ENCODE results near the gene MAP4K3.
"Not testable (repeated sequence)": the region's sequence is repeated elsewhere in the genome, so short reads cannot be mapped to it uniquely, and the experiment has no call there.

Gene MAP4K3

GRCh38 chr2:39359453-39360038 lies 77.5 kb downstream of the MAP4K3 start:
- Histone ChIP-seq H3K9me3 (ENCODE audit: control insufficient read depth in 1 of 2, low read length in 2 of 2) (peaks cover 25 to 28% of the 10 kb centered on the region in 2 donors), H3K9ac (ENCODE audit: low read depth in 1 of 2, low read length in 2 of 2) (no peak overlapping the region), H3K4me1 (ENCODE audit: control insufficient read depth in 1 of 2, insufficient read depth in 2 of 2, low read length in 2 of 2) (no peaks in the 10 kb centered on the region), H3K36me3 (ENCODE audit: control insufficient read depth in 1 of 2, insufficient read depth in 2 of 2, low read length in 2 of 2) (peaks cover 0 to 11% of the 10 kb centered on the region in 2 donors), H3K4me3 (ENCODE audit: low read depth in 1 of 2, low read length in 2 of 2) (no peak overlapping the region), H3K27me3 (ENCODE audit: control insufficient read depth in 1 of 2, insufficient read depth in 2 of 2, low read length in 2 of 2) (no peaks in the 10 kb centered on the region), H3K27ac (ENCODE audit: low read depth, low read length) (no peak overlapping the region)

GRCh38 chr2:39356922-39357639 lies 80.0 kb downstream of the MAP4K3 start:
- Histone ChIP-seq H3K9me3 (ENCODE audit: control insufficient read depth in 1 of 2, low read length in 2 of 2) (peaks cover 23% of the 10 kb centered on the region in 2 donors), H3K36me3 (ENCODE audit: control insufficient read depth in 1 of 2, insufficient read depth in 2 of 2, low read length in 2 of 2) (peaks cover 0 to 11% of the 10 kb centered on the region in 2 donors), H3K27ac (ENCODE audit: low read depth, low read length) (no peak overlapping the region), H3K4me1 (ENCODE audit: control insufficient read depth in 1 of 2, insufficient read depth in 2 of 2, low read length in 2 of 2) (no peaks in the 10 kb centered on the region), H3K9ac (ENCODE audit: low read depth in 1 of 2, low read length in 2 of 2) (no peak overlapping the region), H3K27me3 (ENCODE audit: control insufficient read depth in 1 of 2, insufficient read depth in 2 of 2, low read length in 2 of 2) (no peaks in the 10 kb centered on the region), H3K4me3 (ENCODE audit: low read depth in 1 of 2, low read length in 2 of 2) (no peak overlapping the region)

GRCh38 chr2:39350658-39351057 lies 86.4 kb downstream of the MAP4K3 start:
- Histone ChIP-seq H3K9ac (ENCODE audit: low read depth in 1 of 2, low read length in 2 of 2) (no peak overlapping the region), H3K9me3 (ENCODE audit: control insufficient read depth in 1 of 2, low read length in 2 of 2) (no peaks in the 10 kb centered on the region), H3K4me1 (ENCODE audit: control insufficient read depth in 1 of 2, insufficient read depth in 2 of 2, low read length in 2 of 2) (no peaks in the 10 kb centered on the region), H3K4me3 (ENCODE audit: low read depth in 1 of 2, low read length in 2 of 2) (no peak overlapping the region), H3K36me3 (ENCODE audit: control insufficient read depth in 1 of 2, insufficient read depth in 2 of 2, low read length in 2 of 2) (no peaks in the 10 kb centered on the region), H3K27me3 (ENCODE audit: control insufficient read depth in 1 of 2, insufficient read depth in 2 of 2, low read length in 2 of 2) (no peaks in the 10 kb centered on the region), H3K27ac (ENCODE audit: low read depth, low read length) (no peak overlapping the region)

- H3K4me1 ChIP-seq (ENCODE audit: control insufficient read depth in 1 of 2, insufficient read depth in 2 of 2, low read length in 2 of 2), result no peaks in the 10 kb centered on the region
- H3K36me3 ChIP-seq (ENCODE audit: control insufficient read depth in 1 of 2, insufficient read depth in 2 of 2, low read length in 2 of 2), result peaks cover 0 to 4% of the 10 kb centered on the region in 2 donors
- no peak overlapping the region for H3K9ac ChIP-seq (ENCODE audit: low read depth in 1 of 2, low read length in 2 of 2)
- no peak overlapping the region for H3K4me3 ChIP-seq (ENCODE audit: low read depth in 1 of 2, low read length in 2 of 2)
- H3K27me3 ChIP-seq (ENCODE audit: control insufficient read depth in 1 of 2, insufficient read depth in 2 of 2, low read length in 2 of 2), result no peaks in the 10 kb centered on the region
- H3K27ac ChIP-seq (ENCODE audit: low read depth, low read length), result no peak overlapping the region
- H3K9me3 ChIP-seq (ENCODE audit: control insufficient read depth in 1 of 2, low read length in 2 of 2), result no peaks in the 10 kb centered on the region
These were observed 98.6 kb downstream of the MAP4K3 start for GRCh38 chr2:39338502-39338901.

DNA sequence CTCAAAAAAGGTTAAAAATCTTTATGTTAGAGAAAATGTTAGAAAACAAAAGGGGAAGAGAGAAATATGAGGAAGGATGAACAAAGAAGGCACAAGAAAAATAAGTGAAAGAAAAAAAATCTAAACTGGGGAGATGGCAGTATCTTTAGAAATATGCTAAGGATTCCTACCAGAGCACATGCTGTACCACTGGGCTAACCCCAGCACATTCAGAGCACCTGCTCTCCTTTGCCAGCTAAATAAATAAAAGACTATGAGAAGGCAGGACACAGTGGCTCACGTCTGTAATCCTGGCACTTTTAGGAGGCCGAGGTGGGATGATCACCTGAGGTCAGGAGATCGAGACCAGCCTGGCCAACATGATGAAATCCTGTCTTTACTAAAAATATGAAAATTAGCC lies 101.2 kb downstream of the MAP4K3 start:
- H3K9ac ChIP-seq (ENCODE audit: low read depth in 1 of 2, low read length in 2 of 2), result no peak overlapping the region
- H3K4me1 ChIP-seq (ENCODE audit: control insufficient read depth in 1 of 2, insufficient read depth in 2 of 2, low read length in 2 of 2), result no peaks in the 10 kb centered on the region
- no peaks in the 10 kb centered on the region for H3K27me3 ChIP-seq (ENCODE audit: control insufficient read depth in 1 of 2, insufficient read depth in 2 of 2, low read length in 2 of 2)
- no peak overlapping the region for H3K4me3 ChIP-seq (ENCODE audit: low read depth in 1 of 2, low read length in 2 of 2)
- no peaks in the 10 kb centered on the region for H3K9me3 ChIP-seq (ENCODE audit: control insufficient read depth in 1 of 2, low read length in 2 of 2)
- no peak overlapping the region for H3K27ac ChIP-seq (ENCODE audit: low read depth, low read length)
- peaks cover 0 to 4% of the 10 kb centered on the region in 2 donors for H3K36me3 ChIP-seq (ENCODE audit: control insufficient read depth in 1 of 2, insufficient read depth in 2 of 2, low read length in 2 of 2)

GRCh38 chr2:39334978-39335377 lies 102.1 kb downstream of the MAP4K3 start:
- H3K36me3 ChIP-seq (ENCODE audit: control insufficient read depth in 1 of 2, insufficient read depth in 2 of 2, low read length in 2 of 2), result peaks cover 0 to 4% of the 10 kb centered on the region in 2 donors
- H3K27me3 ChIP-seq (ENCODE audit: control insufficient read depth in 1 of 2, insufficient read depth in 2 of 2, low read length in 2 of 2), result no peaks in the 10 kb centered on the region
- H3K4me3 ChIP-seq (ENCODE audit: low read depth in 1 of 2, low read length in 2 of 2), result no peak overlapping the region
- H3K27ac ChIP-seq (ENCODE audit: low read depth, low read length), result no peak overlapping the region
- no peak overlapping the region for H3K9ac ChIP-seq (ENCODE audit: low read depth in 1 of 2, low read length in 2 of 2)
- H3K9me3 ChIP-seq (ENCODE audit: control insufficient read depth in 1 of 2, low read length in 2 of 2), result no peaks in the 10 kb centered on the region
- no peaks in the 10 kb centered on the region for H3K4me1 ChIP-seq (ENCODE audit: control insufficient read depth in 1 of 2, insufficient read depth in 2 of 2, low read length in 2 of 2)

DNA sequence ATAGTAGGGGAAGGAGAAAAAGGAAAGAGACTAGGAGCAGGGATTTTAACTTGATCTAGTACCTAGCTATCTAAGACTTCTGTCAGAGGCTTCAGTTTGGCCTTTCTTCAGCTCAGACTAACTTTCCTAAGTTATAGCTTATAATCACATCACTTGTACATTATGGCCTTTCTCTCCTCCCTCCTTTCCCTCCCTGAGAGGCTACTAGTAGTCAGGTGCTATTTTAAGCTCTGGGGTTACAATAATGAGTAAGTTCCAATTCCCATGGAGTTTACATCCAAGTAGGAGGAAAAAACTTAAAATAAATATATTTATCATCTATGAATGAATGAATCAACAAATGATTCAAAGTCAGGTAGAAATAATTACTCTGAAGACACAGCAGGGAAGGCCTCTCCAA lies 102.6 kb downstream of the MAP4K3 start:
- Histone ChIP-seq H3K9ac (ENCODE audit: low read depth in 1 of 2, low read length in 2 of 2) (no peak overlapping the region), H3K4me1 (ENCODE audit: control insufficient read depth in 1 of 2, insufficient read depth in 2 of 2, low read length in 2 of 2) (no peaks in the 10 kb centered on the region), H3K9me3 (ENCODE audit: control insufficient read depth in 1 of 2, low read length in 2 of 2) (no peaks in the 10 kb centered on the region), H3K27me3 (ENCODE audit: control insufficient read depth in 1 of 2, insufficient read depth in 2 of 2, low read length in 2 of 2) (no peaks in the 10 kb centered on the region), H3K36me3 (ENCODE audit: control insufficient read depth in 1 of 2, insufficient read depth in 2 of 2, low read length in 2 of 2) (peaks cover 3 to 4% of the 10 kb centered on the region in 2 donors), H3K27ac (ENCODE audit: low read depth, low read length) (no peak overlapping the region), H3K4me3 (ENCODE audit: low read depth in 1 of 2, low read length in 2 of 2) (no peak overlapping the region)

DNA sequence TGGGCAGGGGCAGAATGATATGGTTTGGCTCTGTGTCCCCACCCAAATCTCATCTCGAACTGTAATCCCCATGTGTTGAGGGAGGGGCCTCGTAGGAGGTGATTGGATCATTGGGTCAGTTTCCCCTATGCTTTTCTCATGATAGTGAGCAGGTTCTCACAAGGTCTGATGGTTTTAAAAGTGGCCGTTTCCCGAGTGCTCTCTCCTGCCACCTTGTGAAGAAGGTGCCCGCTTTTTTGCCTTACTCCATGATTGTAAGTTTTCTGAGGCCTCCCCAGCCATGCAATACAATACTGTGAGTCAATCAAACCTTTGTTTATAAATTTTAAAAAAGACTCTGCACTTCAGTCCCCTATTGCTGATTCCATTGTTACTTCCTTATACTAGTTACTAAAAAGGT lies 110.4 kb downstream of the MAP4K3 start:
- Histone ChIP-seq H3K4me3 (ENCODE audit: low read depth in 1 of 2, low read length in 2 of 2) (no peak overlapping the region), H3K36me3 (ENCODE audit: control insufficient read depth in 1 of 2, insufficient read depth in 2 of 2, low read length in 2 of 2) (peaks cover 0 to 19% of the 10 kb centered on the region in 2 donors), H3K9ac (ENCODE audit: low read depth in 1 of 2, low read length in 2 of 2) (no peak overlapping the region), H3K9me3 (ENCODE audit: control insufficient read depth in 1 of 2, low read length in 2 of 2) (no peaks in the 10 kb centered on the region), H3K27ac (ENCODE audit: low read depth, low read length) (no peak overlapping the region), H3K27me3 (ENCODE audit: control insufficient read depth in 1 of 2, insufficient read depth in 2 of 2, low read length in 2 of 2) (no peaks in the 10 kb centered on the region), H3K4me1 (ENCODE audit: control insufficient read depth in 1 of 2, insufficient read depth in 2 of 2, low read length in 2 of 2) (no peaks in the 10 kb centered on the region)

DNA sequence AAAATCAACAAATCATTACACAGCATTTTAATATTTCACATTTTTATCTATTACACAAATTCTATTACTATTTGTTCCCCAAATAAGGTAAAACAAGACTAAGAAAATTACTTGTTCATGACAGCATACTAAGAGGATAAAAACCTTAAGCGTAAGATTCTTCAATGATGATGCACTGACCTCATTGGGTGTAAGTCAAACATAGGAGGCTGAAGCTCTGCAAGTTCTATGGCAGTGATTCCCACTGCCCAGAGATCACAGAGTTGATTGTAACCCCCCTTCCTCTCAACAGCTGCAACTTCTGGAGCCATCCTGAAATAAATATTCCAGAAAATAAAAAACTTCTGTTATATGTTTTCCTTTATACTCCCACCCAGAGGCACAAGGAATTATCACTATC lies 111.1 kb downstream of the MAP4K3 start:
- Histone ChIP-seq H3K27ac (ENCODE audit: low read depth, low read length) (no peak overlapping the region), H3K27me3 (ENCODE audit: control insufficient read depth in 1 of 2, insufficient read depth in 2 of 2, low read length in 2 of 2) (no peaks in the 10 kb centered on the region), H3K4me1 (ENCODE audit: control insufficient read depth in 1 of 2, insufficient read depth in 2 of 2, low read length in 2 of 2) (no peaks in the 10 kb centered on the region), H3K4me3 (ENCODE audit: low read depth in 1 of 2, low read length in 2 of 2) (no peak overlapping the region), H3K9ac (ENCODE audit: low read depth in 1 of 2, low read length in 2 of 2) (no peak overlapping the region), H3K36me3 (ENCODE audit: control insufficient read depth in 1 of 2, insufficient read depth in 2 of 2, low read length in 2 of 2) (peaks cover 0 to 19% of the 10 kb centered on the region in 2 donors), H3K9me3 (ENCODE audit: control insufficient read depth in 1 of 2, low read length in 2 of 2) (no peaks in the 10 kb centered on the region)

- H3K4me3 ChIP-seq (ENCODE audit: low read depth in 1 of 2, low read length in 2 of 2); H3K4me1 ChIP-seq (ENCODE audit: control insufficient read depth in 1 of 2, insufficient read depth in 2 of 2, low read length in 2 of 2); H3K9ac ChIP-seq (ENCODE audit: low read depth in 1 of 2, low read length in 2 of 2); H3K27me3 ChIP-seq (ENCODE audit: control insufficient read depth in 1 of 2, insufficient read depth in 2 of 2, low read length in 2 of 2); H3K9me3 ChIP-seq (ENCODE audit: control insufficient read depth in 1 of 2, low read length in 2 of 2); H3K36me3 ChIP-seq (ENCODE audit: control insufficient read depth in 1 of 2, insufficient read depth in 2 of 2, low read length in 2 of 2); H3K27ac ChIP-seq (ENCODE audit: low read depth, low read length): not testable (repeated sequence)
These were observed 115.7 kb downstream of the MAP4K3 start for GRCh38 chr2:39321056-39322035.
